Activated T-cell treated with anti-CD3 and anti-CD28 coated beads, Interleukin-2, amount 50 U/mL, for 72 hours (primary cell): ENCODE results near the gene TADA2A. TPM values are rescaled to one million over a fixed set of nuclear protein-coding genes. Genes with fewer than 3 reads are reported as not detected.
"Not testable (repeated sequence)": the region's sequence is repeated elsewhere in the genome, so short reads cannot be mapped to it uniquely, and the experiment has no call there.

Experiments
- ATAC-seq, 2 donors: fragments of 150-1000 bp; cut with Tn5 transposase; replicated peaks in 1 of 2; 2 replicates each; pipeline ENCODE4 v1.10.0; 2021; ENCODE audit warnings: moderate library complexity in 2 of 2, mild to moderate bottlenecking in 1 of 2
- DNase-seq, 2 donors: peaks; one replicate each; pipeline ENCODE4 v3.0.0; 2021 to 2022; ENCODE audit warnings: mixed read lengths in 1 of 2
- H3K27ac Mint-ChIP-seq: one replicate; pipeline ENCODE4 v1.8.0; 2022; ENCODE audit warnings: mild to moderate bottlenecking, moderate library complexity, mixed read lengths
- H3K27me3 Mint-ChIP-seq: one replicate; pipeline ENCODE4 v1.8.0; 2022; ENCODE audit warnings: low read depth, mixed read lengths
- H3K36me3 Mint-ChIP-seq, 2 donors: one replicate each; pipeline ENCODE4 v1.8.0; 2022; ENCODE audit warnings: mixed read lengths in 2 of 2, mild to moderate bottlenecking in 1 of 2; ENCODE audit not compliant: insufficient read depth in 2 of 2
- H3K4me1 Mint-ChIP-seq: one replicate; pipeline ENCODE4 v1.8.0; 2022; ENCODE audit warnings: low read depth, mixed read lengths
- H3K4me3 Mint-ChIP-seq, 2 donors: one replicate each; pipeline ENCODE4 v1.8.0; 2022; ENCODE audit warnings: mild to moderate bottlenecking in 2 of 2, mixed read lengths in 2 of 2, moderate library complexity in 2 of 2
- H3K9me3 Mint-ChIP-seq, 2 donors: one replicate each; pipeline ENCODE4 v1.8.0; 2022; ENCODE audit warnings: mixed read lengths in 2 of 2
- total RNA-seq, 2 donors: library from RNA; stranded (reverse); gene quantifications; one replicate each; pipeline ENCODE4 v1.2.3, GENCODE V29; 2022

TADA2A gene
- total RNA-seq, 2 donors from 2014 or later = 39.4 to 42.3 TPM

GRCh38 chr17:37384560-37385149 is 22.0 kb upstream of the TADA2A start:
- Mint-ChIP-seq H3K36me3 (no peaks in the 10 kb centered on the region), H3K27ac (no peak overlapping the region), H3K4me3 (no peak overlapping the region), H3K9me3 (no peaks in the 10 kb centered on the region), H3K27me3 (no peaks in the 10 kb centered on the region), H3K4me1 (no peaks in the 10 kb centered on the region)
- ATAC-seq (no peak), DNase-seq (no peak)

DNA sequence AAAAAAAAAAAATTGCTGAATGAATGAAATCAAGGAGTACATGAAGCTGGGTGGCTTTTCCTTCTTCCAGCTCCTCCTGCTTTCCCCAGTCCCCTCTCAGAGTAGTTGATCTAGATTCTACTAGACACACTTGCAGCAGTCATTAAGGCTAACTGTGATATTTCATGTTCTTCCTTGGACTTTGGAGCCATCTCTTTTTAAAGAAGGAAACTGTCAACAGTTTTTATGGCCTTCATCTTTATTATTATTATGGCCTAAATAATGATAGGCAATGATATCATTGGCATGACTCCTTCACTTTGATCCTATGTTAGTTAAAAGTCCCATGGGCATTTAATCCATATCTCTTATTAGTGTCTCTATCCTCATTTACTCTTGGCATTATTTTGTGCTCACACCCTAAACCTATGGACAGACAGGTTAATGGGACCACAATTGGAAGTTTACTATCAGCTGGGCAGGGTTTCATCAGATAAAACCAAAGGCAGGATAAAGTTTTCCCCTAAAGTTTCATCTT is 21.2 kb upstream of the TADA2A start:
- Mint-ChIP-seq H3K4me3 (no peak overlapping the region), H3K27ac (no peak overlapping the region), H3K4me1 (no peaks in the 10 kb centered on the region), H3K36me3 (no peaks in the 10 kb centered on the region), H3K9me3 (no peaks in the 10 kb centered on the region), H3K27me3 (no peaks in the 10 kb centered on the region)
- ATAC-seq = no peak
- no peak for DNase-seq

GRCh38 chr17:37386462-37386861 is 20.2 kb upstream of the TADA2A start:
- H3K4me3 Mint-ChIP-seq = no peak overlapping the region
- H3K27ac Mint-ChIP-seq = no peak overlapping the region
- no peaks in the 10 kb centered on the region for H3K27me3 Mint-ChIP-seq
- peaks cover 5% of the 10 kb centered on the region for H3K4me1 Mint-ChIP-seq
- DNase-seq = no peak
- ATAC-seq = no peak
- H3K9me3 Mint-ChIP-seq = no peaks in the 10 kb centered on the region
- no peaks in the 10 kb centered on the region for H3K36me3 Mint-ChIP-seq

DNA sequence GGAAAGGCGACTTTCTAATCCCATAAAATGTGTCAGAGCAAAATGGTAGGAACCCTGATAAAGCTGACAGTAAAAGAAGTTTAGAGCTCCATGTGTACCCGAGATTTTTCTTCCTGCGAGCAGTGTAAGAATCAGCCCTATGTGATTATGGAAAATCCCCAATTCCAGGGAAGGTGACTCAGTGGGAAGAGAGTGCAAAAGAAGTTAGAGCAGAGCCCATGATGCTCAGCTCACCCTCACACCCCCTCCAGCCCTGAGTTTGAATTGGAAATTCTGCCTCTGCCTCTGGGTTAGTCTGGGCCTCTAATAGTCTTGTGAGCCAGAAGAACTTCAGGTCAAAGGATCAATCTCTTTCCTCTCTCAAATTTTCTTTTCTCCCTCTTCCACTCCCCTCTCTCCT is 18.4 kb upstream of the TADA2A start:
- no peaks in the 10 kb centered on the region for H3K9me3 Mint-ChIP-seq
- no peaks in the 10 kb centered on the region for H3K36me3 Mint-ChIP-seq
- no peak for ATAC-seq
- no peak overlapping the region for H3K4me3 Mint-ChIP-seq
- H3K4me1 Mint-ChIP-seq = peaks cover 23% of the 10 kb centered on the region
- H3K27ac Mint-ChIP-seq = no peak overlapping the region
- H3K27me3 Mint-ChIP-seq = no peaks in the 10 kb centered on the region
- no peak for DNase-seq

- H3K4me1 Mint-ChIP-seq = peaks cover 26% of the 10 kb centered on the region
- DNase-seq (no peak), ATAC-seq (no peak)
- H3K27me3 Mint-ChIP-seq = no peaks in the 10 kb centered on the region
- H3K4me3 Mint-ChIP-seq = no peak overlapping the region
- peak overlapping the region; percentile 46 for H3K27ac Mint-ChIP-seq
- no peaks in the 10 kb centered on the region for H3K36me3 Mint-ChIP-seq
- H3K9me3 Mint-ChIP-seq = no peaks in the 10 kb centered on the region
Measured at GRCh38 chr17:37389160-37389559, 17.5 kb upstream of the TADA2A start.

GRCh38 chr17:37391146-37391545 is 15.5 kb upstream of the TADA2A start:
- ATAC-seq (no peak), DNase-seq (no peak)
- Mint-ChIP-seq H3K4me3 (no peak overlapping the region), H3K27ac (no peak overlapping the region), H3K36me3 (no peaks in the 10 kb centered on the region), H3K27me3 (no peaks in the 10 kb centered on the region), H3K4me1 (peaks cover 26% of the 10 kb centered on the region), H3K9me3 (no peaks in the 10 kb centered on the region)

GRCh38 chr17:37392024-37392590 is 14.6 kb upstream of the TADA2A start:
- H3K36me3 Mint-ChIP-seq = no peaks in the 10 kb centered on the region
- peak overlapping the region in 1 of 2 donors; percentile 50 for H3K4me3 Mint-ChIP-seq
- peaks cover 26% of the 10 kb centered on the region for H3K4me1 Mint-ChIP-seq
- H3K27ac Mint-ChIP-seq = no peak overlapping the region
- no peaks in the 10 kb centered on the region for H3K9me3 Mint-ChIP-seq
- H3K27me3 Mint-ChIP-seq = no peaks in the 10 kb centered on the region
- ATAC-seq (peak; percentile 58 to 67), DNase-seq (no peak)

DNA sequence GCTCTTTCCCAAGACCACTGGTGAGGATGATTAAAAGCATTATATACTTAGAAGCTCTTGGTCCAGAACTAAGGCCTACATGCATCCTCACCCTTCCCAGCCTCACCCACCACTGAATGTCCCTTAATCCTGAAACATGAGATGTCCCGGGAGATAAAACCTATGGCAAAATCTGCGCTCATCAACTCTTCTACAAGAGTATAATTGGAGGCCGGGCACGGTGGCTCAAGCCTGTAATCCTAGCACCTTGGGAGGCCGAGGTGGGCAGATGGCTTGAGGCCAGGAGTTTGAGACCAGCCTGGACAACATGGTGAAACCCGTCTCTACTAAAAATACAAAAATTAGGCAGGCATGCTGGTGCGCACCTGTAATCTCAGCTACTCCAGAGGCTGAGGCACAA is 13.3 kb upstream of the TADA2A start:
- no peaks in the 10 kb centered on the region for H3K27me3 Mint-ChIP-seq
- DNase-seq = no peak
- no peaks in the 10 kb centered on the region for H3K9me3 Mint-ChIP-seq
- H3K36me3 Mint-ChIP-seq = no peaks in the 10 kb centered on the region
- ATAC-seq = no peak
- H3K4me1 Mint-ChIP-seq = peaks cover 30% of the 10 kb centered on the region
- no peak overlapping the region for H3K4me3 Mint-ChIP-seq
- no peak overlapping the region for H3K27ac Mint-ChIP-seq

- no peak overlapping the region for H3K4me3 Mint-ChIP-seq
- DNase-seq (no peak), ATAC-seq (no peak)
- H3K27me3 Mint-ChIP-seq = no peaks in the 10 kb centered on the region
- H3K9me3 Mint-ChIP-seq = no peaks in the 10 kb centered on the region
- peaks cover 27% of the 10 kb centered on the region for H3K4me1 Mint-ChIP-seq
- H3K36me3 Mint-ChIP-seq = no peaks in the 10 kb centered on the region
- H3K27ac Mint-ChIP-seq = no peak overlapping the region
Measured at GRCh38 chr17:37399265-37399803, 7.4 kb upstream of the TADA2A start.

DNA sequence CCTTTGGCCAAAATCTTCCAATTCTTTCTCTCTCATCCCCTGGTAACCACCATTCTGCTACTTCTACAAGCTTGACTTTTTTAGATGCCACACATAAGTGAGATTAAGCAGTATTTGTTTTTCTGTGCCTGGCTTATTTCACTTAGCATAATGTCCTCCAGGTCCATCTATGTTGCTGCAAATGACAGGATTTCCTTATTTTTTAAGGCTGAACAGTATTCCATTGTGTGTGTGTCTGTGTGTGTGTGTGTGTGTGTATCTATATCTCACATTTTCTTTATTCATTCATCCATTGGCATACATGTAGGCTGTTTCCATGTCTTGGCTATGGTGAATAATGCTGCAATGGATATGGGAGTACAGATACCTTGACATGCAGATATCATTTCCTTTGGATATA is 6.2 kb upstream of the TADA2A start:
- peaks cover 39% of the 10 kb centered on the region for H3K4me1 Mint-ChIP-seq
- ATAC-seq (no peak), DNase-seq (no peak)
- no peak overlapping the region for H3K4me3 Mint-ChIP-seq
- H3K27ac Mint-ChIP-seq = no peak overlapping the region
- no peaks in the 10 kb centered on the region for H3K9me3 Mint-ChIP-seq
- peaks cover 2 to 6% of the 10 kb centered on the region in 2 donors for H3K36me3 Mint-ChIP-seq
- no peaks in the 10 kb centered on the region for H3K27me3 Mint-ChIP-seq

- Mint-ChIP-seq H3K27ac (peak overlapping the region; percentile 1), H3K4me1 (peaks cover 63% of the 10 kb centered on the region), H3K4me3 (peak overlapping the region; percentile 95 to 96), H3K36me3 (peaks cover 8 to 16% of the 10 kb centered on the region in 2 donors)
- not testable (repeated sequence) for H3K27me3 Mint-ChIP-seq, ATAC-seq, H3K9me3 Mint-ChIP-seq, DNase-seq
Measured at GRCh38 chr17:37405522-37405921, 1.2 kb upstream of the TADA2A start.

DNA sequence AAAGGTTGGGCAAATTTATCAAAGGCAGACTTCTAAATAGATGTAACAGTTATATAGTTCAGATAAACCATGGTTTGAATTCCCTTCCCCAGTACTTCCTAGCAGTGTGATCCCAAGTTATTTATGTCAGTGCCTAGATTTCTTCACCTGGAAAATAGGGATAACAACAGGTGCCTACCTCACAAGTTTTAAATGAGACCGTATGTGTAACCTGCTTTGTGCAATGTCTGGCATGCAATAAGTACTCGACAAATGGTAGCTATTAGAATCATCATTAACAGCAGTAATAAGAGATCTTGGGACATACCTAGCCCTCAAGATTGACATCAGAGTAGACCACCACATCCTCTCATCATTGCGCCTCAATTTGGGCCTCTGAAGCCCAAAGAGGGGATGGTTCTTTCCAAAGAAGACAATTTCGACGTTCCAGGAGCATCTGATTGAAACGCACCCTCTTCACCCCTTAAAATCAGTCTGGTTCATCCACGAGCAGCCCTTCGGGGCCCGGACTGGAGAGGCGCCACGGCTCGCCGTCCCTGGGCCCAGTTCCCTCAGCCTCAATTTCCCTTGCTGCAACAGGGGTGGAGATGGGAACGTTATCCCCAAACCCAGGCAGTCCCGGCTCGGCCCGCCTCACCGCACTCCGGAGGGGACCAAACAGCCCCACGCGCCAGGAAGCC is 591 bp upstream of the TADA2A start:
- no peak for DNase-seq
- no peak for ATAC-seq
- peaks cover 10 to 21% of the 10 kb centered on the region in 2 donors for H3K36me3 Mint-ChIP-seq
- H3K9me3 Mint-ChIP-seq = no peaks in the 10 kb centered on the region
- H3K27me3 Mint-ChIP-seq = no peaks in the 10 kb centered on the region
- peak overlapping the region; percentile 95 to 96 for H3K4me3 Mint-ChIP-seq
- H3K27ac Mint-ChIP-seq = peak overlapping the region; percentile 92
- peaks cover 66% of the 10 kb centered on the region for H3K4me1 Mint-ChIP-seq

DNA sequence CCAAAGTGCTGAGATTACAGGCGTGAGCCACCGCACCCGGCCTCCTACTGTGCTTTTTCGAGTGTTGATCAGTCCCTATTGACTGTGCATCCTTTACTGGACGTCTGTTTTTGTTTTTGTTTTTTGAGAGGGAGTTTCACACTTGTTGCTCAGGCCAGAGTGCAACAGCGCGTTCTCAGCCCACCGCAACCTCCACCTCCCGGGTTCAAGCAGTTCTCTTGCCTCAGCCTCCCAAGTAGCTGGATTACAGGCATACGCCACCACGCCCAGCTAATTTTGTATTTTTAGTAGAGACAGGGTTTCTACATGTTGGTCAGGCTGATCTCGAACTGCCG is 1.4 kb downstream of the TADA2A start:
- Mint-ChIP-seq H3K4me1 (peaks cover 58% of the 10 kb centered on the region), H3K36me3 (peaks cover 10 to 30% of the 10 kb centered on the region in 2 donors), H3K27ac (peak overlapping the region; percentile 93), H3K4me3 (peak overlapping the region; percentile 90 to 92)
- not testable (repeated sequence) for DNase-seq, ATAC-seq, H3K9me3 Mint-ChIP-seq, H3K27me3 Mint-ChIP-seq
